ENCODE measurements around the gene SUSD4.
A peak's percentile ranks its signal among the peaks of the same experiment; 100 is the strongest.

SUSD4 gene

DNA sequence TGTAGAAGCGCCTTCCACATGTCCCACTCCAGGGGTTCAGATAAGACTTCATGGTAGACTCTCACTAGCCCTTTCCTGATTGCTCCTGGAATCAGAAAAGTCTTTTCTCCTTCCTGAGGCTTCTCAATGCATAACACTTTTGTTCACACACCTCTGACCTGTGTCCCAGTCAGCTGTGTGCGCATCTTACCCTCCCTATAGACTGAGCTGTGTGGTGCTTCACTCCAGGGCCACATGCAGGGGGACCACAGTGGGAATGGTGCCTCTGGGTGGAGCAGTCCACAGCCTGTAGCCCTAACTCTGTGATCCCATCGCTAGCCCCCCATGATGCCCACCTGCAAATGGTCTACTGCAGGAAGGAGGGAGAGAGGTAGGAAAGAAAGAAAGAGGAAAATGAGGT, 136.9 kb downstream of the SUSD4 start:
- DNase-seq (ENCODE audit: low spot score), result no peak
- TF ChIP-seq, protein P1, sequence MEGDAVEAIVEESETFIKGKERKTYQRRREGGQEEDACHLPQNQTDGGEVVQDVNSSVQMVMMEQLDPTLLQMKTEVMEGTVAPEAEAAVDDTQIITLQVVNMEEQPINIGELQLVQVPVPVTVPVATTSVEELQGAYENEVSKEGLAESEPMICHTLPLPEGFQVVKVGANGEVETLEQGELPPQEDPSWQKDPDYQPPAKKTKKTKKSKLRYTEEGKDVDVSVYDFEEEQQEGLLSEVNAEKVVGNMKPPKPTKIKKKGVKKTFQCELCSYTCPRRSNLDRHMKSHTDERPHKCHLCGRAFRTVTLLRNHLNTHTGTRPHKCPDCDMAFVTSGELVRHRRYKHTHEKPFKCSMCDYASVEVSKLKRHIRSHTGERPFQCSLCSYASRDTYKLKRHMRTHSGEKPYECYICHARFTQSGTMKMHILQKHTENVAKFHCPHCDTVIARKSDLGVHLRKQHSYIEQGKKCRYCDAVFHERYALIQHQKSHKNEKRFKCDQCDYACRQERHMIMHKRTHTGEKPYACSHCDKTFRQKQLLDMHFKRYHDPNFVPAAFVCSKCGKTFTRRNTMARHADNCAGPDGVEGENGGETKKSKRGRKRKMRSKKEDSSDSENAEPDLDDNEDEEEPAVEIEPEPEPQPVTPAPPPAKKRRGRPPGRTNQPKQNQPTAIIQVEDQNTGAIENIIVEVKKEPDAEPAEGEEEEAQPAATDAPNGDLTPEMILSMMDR (IDR thresholded peaks at IDR 0.05), result no peak
- H3K4me3 ChIP-seq, result no peak overlapping the region
- H3K27ac ChIP-seq, result no peak overlapping the region

DNA sequence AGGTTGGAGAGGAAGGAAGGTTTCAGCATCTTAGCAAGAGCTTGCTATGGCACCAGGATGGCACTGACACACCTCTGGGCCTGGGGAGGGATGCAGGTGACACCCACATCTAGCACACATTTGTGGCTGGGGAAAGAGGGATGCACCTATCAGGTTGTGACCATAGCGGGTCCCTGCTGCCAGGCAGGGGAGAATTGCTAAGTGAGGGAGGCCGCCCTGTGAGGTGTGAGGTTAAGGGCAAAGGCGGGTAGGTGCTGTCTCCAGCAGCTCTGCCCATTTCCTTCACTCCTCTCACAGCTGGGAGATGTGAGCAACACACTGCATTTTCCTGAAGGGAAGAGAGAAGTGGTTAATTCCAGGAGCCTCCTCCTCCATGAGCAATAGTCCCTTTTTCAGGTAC, 137.7 kb downstream of the SUSD4 start:
- TF ChIP-seq, protein P1 (IDR thresholded peaks at IDR 0.05), result no peak

DNA sequence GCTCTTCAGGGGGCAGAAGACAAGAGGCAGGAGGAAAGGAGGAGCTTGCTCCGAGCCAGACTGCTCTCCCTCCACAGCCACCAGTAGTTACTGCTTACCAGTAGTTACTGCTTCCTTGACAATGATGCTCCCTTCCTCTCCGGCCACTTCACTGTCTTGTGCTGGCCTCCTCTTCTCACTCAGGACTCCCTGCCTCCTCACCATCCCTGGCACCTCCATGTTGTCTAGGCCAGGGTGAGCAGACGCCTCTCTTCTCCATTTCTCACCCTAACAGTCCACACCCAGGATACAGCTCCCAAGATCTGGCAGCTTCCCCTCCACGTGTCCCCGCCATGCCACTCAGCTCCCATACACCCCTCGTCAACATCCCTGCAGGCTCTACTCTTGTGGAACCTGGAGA, 138.5 kb downstream of the SUSD4 start:
- H3K27ac ChIP-seq, result no peak overlapping the region
- TF ChIP-seq, protein P1 (IDR thresholded peaks at IDR 0.05), result no peak
- DNase-seq (ENCODE audit: low spot score), result peak; percentile 36
- no peak overlapping the region for H3K4me3 ChIP-seq

More for the DNA sequence above, 137.7 kb downstream of the SUSD4 start:
- Histone ChIP-seq H3K4me3 (no peak overlapping the region), H3K27ac (no peak overlapping the region)
- DNase-seq (ENCODE audit: low spot score), result no peak

DNA sequence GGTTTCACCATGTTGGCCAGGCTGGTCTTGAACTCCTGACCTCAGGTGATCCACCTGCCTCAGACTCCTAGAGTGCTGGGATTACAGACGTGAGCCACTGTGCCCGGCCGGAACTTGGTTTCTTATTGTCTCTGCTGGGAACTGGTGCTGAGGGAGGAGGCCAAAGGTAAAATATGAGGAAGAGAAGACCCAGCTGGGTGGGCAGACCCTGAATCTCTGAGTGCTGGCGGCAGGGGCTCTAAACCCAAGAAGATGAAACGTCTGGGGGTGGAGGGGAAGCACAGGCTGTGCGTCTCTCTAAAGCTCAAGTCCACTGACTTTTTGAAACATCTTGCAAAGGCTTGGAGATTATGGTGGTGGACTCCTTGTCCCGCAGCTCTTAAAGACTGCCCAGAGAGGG, 138.9 kb downstream of the SUSD4 start:
- H3K27ac ChIP-seq, result no peak overlapping the region
- DNase-seq (ENCODE audit: low spot score), result peak; percentile 56
- TF ChIP-seq, protein P1 (IDR thresholded peaks at IDR 0.05), result no peak

GRCh38 chr1:223224465-223224864, 139.5 kb downstream of the SUSD4 start:
- peak; percentile 36 for DNase-seq (ENCODE audit: low spot score)
- TF ChIP-seq, protein P1 (IDR thresholded peaks at IDR 0.05), result no peak
- H3K4me3 ChIP-seq, result no peak overlapping the region
- no peak overlapping the region for H3K27ac ChIP-seq

More for the DNA sequence above, 138.9 kb downstream of the SUSD4 start:
- H3K4me3 ChIP-seq, result no peak overlapping the region

- DNase-seq (ENCODE audit: low spot score), result peak; percentile 68
- Histone ChIP-seq H3K4me3 (no peak overlapping the region), H3K27ac (no peak overlapping the region)
- TF ChIP-seq, protein P1 (IDR thresholded peaks at IDR 0.05), result no peak
Measured at GRCh38 chr1:223223091-223223995, 140.6 kb downstream of the SUSD4 start.

- H3K4me3 ChIP-seq, result no peak overlapping the region
- no peak for DNase-seq (ENCODE audit: low spot score)
- TF ChIP-seq, protein P1 (IDR thresholded peaks at IDR 0.05), result no peak
- no peak overlapping the region for H3K27ac ChIP-seq
Measured at GRCh38 chr1:223222377-223222776, 141.6 kb downstream of the SUSD4 start.

Measured in coronary artery (tissue), 2 donors.